ENCODE results near the gene CERS5.

CERS5 gene

GRCh38 chr12:50119387-50119786 lies 47.8 kb downstream of the CERS5 start:
- no peak for DNase-seq (ENCODE audit: extremely low read depth, low read depth)
- no peak for TF ChIP-seq CTCF (IDR thresholded peaks at IDR 0.05; ENCODE audit: low read depth, low read length)

DNA sequence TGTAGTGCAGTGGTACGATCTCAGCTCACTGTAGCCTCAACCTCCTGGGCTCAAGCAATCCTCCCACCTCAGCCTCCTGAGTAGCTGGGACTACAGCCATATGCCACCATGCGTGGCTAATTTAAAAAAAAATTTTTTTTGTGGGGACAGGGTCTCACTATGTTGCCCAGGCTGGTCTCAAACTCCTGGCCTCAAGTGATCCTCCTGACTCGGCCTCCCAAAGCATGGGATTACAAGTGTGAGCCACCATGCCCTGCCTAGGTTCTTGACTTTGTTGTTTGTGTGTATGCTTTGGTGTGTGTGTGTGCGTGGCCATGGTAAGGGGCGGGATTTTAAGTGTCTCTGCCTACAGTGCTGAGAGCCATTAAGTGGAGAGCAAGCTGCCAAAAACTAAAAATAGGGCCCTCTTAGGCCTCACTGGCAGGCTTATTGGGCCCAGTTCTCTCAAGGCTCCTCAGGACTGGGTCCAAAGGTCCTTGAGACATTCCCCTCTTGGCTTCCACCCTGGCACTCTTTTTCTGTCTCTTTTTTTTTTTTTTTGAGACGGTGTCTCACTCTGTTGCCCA lies 50.0 kb downstream of the CERS5 start:
- DNase-seq (ENCODE audit: extremely low read depth, low read depth), result no peak
- TF ChIP-seq CTCF (IDR thresholded peaks at IDR 0.05; ENCODE audit: low read depth, low read length), result no peak

DNA sequence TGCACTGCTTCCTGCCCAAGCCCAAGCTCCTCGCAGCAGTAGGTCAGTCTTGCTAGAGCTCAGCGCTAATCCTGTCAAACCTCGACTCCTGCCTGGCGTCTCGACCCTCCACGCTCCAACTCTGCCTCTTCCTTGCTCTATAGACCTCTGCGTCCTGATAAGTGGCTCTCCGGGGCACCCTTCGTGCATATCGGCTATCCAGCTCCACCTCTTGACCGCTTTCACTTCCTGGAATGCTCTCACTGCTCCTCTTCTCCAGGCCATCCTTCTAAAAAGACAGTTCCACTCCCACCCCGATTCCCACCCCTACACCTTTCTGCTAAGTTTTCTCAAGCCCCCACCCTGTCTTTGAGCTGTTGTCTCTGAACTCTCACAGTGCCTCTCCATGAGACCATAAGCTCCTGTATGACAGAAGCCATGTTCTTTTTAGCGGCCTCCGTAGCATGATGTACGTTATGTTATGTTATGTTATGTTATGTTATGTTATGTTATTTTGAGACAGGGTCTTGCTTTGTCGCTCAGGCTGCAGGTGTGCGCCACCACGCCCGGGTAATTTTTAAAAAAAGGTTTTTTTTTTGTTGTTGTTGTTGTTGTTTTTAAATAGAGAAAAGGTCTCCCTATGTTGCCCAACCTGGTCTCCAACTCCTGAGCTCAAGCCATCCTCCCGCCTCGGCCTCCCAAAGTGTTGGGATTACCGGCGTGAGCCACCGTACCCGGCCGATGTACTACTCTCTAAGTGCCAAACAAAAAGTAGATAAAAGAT lies 54.5 kb downstream of the CERS5 start:
- no peak for DNase-seq (ENCODE audit: extremely low read depth, low read depth)
- TF ChIP-seq CTCF (IDR thresholded peaks at IDR 0.05; ENCODE audit: low read depth, low read length), result no peak

GRCh38 chr12:50111693-50112455 lies 55.3 kb downstream of the CERS5 start, which contains the start of gene COX14:
Gene COX14 (plus strand): TSS chr12:50112236. CDS start chr12:50120044, 7,808 bp downstream.
- DNase-seq (ENCODE audit: extremely low read depth, low read depth), result peak; percentile 99
- TF ChIP-seq CTCF (IDR thresholded peaks at IDR 0.05; ENCODE audit: low read depth, low read length), result peak; percentile 95

GRCh38 chr12:50111395-50111692 lies 55.8 kb downstream of the CERS5 start:
- no peak for DNase-seq (ENCODE audit: extremely low read depth, low read depth)
- TF ChIP-seq CTCF (IDR thresholded peaks at IDR 0.05; ENCODE audit: low read depth, low read length), result no peak

- DNase-seq (ENCODE audit: extremely low read depth, low read depth), result no peak
- no peak for TF ChIP-seq CTCF (IDR thresholded peaks at IDR 0.05; ENCODE audit: low read depth, low read length)
These were observed 56.3 kb downstream of the CERS5 start for GRCh38 chr12:50110762-50111351.
